Type B pancreatic cell (in vitro differentiated cells): Measurements from ENCODE around the gene GALNT10. TPM values are rescaled to one million over a fixed set of nuclear protein-coding genes. Genes with fewer than 3 reads are reported as not detected.

Experiments used
- DNase-seq: peaks from one replicate; pipeline ENCODE4 v3.0.0; 2021; ENCODE audit warnings: mixed read lengths; ENCODE audit not compliant: unreplicated experiment; ENCODE audit errors: extremely low spot score
- H3K27ac Mint-ChIP-seq: 2 replicates; pipeline ENCODE4 v1.8.0; 2021; ENCODE audit warnings: mild to moderate bottlenecking, mixed read lengths
- H3K27me3 Mint-ChIP-seq: 2 replicates; pipeline ENCODE4 v1.8.0; 2021; ENCODE audit warnings: mixed read lengths
- H3K36me3 Mint-ChIP-seq: 2 replicates; pipeline ENCODE4 v1.8.0; 2021; ENCODE audit warnings: mixed read lengths
- H3K4me1 Mint-ChIP-seq: one replicate; pipeline ENCODE4 v1.8.0; 2021; ENCODE audit warnings: mixed read lengths; ENCODE audit not compliant: unreplicated experiment
- H3K4me3 Mint-ChIP-seq: 2 replicates; pipeline ENCODE4 v1.8.0; 2021; ENCODE audit warnings: mild to moderate bottlenecking, mixed read lengths
- H3K9me3 Mint-ChIP-seq: 2 replicates; pipeline ENCODE4 v1.8.0; 2021; ENCODE audit warnings: mixed read lengths
- CTCF ChIP-seq: fragments of 200-600 bp; sonication (generic); conservative IDR thresholded peaks from 2 replicates; pipeline ENCODE4 v1.5.0; 2021; ENCODE audit warnings: antibody characterized with exemption, mild to moderate bottlenecking
- total RNA-seq: library from RNA; stranded (reverse); gene quantifications from 2 replicates; pipeline ENCODE4 v1.2.1, GENCODE V29; 2021; ENCODE audit warnings: low replicate concordance

The GALNT10 gene
- total RNA-seq, 1 donor from 2014 or later, result 23.0 TPM

GRCh38 chr5:154330097-154330667 lies 139.6 kb downstream of the GALNT10 start:
- Mint-ChIP-seq H3K27ac (no peak overlapping the region), H3K9me3 (no peaks in the 10 kb centered on the region), H3K4me1 (peaks cover 21% of the 10 kb centered on the region), H3K4me3 (no peak overlapping the region), H3K36me3 (peaks cover 2% of the 10 kb centered on the region), H3K27me3 (no peaks in the 10 kb centered on the region)
- TF ChIP-seq CTCF, result no peak
- no peak for DNase-seq

- TF ChIP-seq CTCF, result no peak
- H3K4me1 Mint-ChIP-seq, result peaks cover 23% of the 10 kb centered on the region
- peaks cover 3% of the 10 kb centered on the region for H3K36me3 Mint-ChIP-seq
Measured at GRCh38 chr5:154331232-154331631, 140.7 kb downstream of the GALNT10 start.

GRCh38 chr5:154331924-154332323 lies 141.4 kb downstream of the GALNT10 start:
- H3K27ac Mint-ChIP-seq, result no peak overlapping the region
- TF ChIP-seq CTCF, result no peak
- H3K9me3 Mint-ChIP-seq, result no peaks in the 10 kb centered on the region
- H3K36me3 Mint-ChIP-seq, result peaks cover 3% of the 10 kb centered on the region
- H3K27me3 Mint-ChIP-seq, result no peaks in the 10 kb centered on the region
- no peak for DNase-seq
- H3K4me1 Mint-ChIP-seq, result peaks cover 23% of the 10 kb centered on the region
- no peak overlapping the region for H3K4me3 Mint-ChIP-seq

More at GRCh38 chr5:154331232-154331631, 140.7 kb downstream of the GALNT10 start:
- Mint-ChIP-seq H3K27me3 (no peaks in the 10 kb centered on the region), H3K9me3 (no peaks in the 10 kb centered on the region), H3K27ac (no peak overlapping the region), H3K4me3 (no peak overlapping the region)
- DNase-seq, result no peak

- H3K36me3 Mint-ChIP-seq, result peaks cover 6% of the 10 kb centered on the region
- peaks cover 2% of the 10 kb centered on the region for H3K9me3 Mint-ChIP-seq
- H3K4me3 Mint-ChIP-seq, result no peak overlapping the region
- no peak overlapping the region for H3K27ac Mint-ChIP-seq
- no peak for TF ChIP-seq CTCF
- no peak for DNase-seq
- H3K27me3 Mint-ChIP-seq, result no peaks in the 10 kb centered on the region
- peaks cover 23% of the 10 kb centered on the region for H3K4me1 Mint-ChIP-seq
Measured at GRCh38 chr5:154332451-154332850, 141.9 kb downstream of the GALNT10 start.

- no peaks in the 10 kb centered on the region for H3K27me3 Mint-ChIP-seq
- H3K27ac Mint-ChIP-seq, result no peak overlapping the region
- H3K4me3 Mint-ChIP-seq, result no peak overlapping the region
- DNase-seq, result no peak
- H3K36me3 Mint-ChIP-seq, result peaks cover 8% of the 10 kb centered on the region
- peaks cover 5% of the 10 kb centered on the region for H3K9me3 Mint-ChIP-seq
- TF ChIP-seq CTCF, result no peak
- peaks cover 23% of the 10 kb centered on the region for H3K4me1 Mint-ChIP-seq
Measured at GRCh38 chr5:154333016-154333415, 142.5 kb downstream of the GALNT10 start.
